ENCODE data around the gene LIMA1. TPM values are rescaled to one million over a fixed set of nuclear protein-coding genes. Genes with fewer than 3 reads are reported as not detected.

LIMA1 gene
- total and polyA plus RNA-seq, 9 of the 15 experiments (the other 6 are each of a cell fraction or from before 2014, with no cell fraction given) = 20.2 to 37.8 (median 27.3) TPM

DNA sequence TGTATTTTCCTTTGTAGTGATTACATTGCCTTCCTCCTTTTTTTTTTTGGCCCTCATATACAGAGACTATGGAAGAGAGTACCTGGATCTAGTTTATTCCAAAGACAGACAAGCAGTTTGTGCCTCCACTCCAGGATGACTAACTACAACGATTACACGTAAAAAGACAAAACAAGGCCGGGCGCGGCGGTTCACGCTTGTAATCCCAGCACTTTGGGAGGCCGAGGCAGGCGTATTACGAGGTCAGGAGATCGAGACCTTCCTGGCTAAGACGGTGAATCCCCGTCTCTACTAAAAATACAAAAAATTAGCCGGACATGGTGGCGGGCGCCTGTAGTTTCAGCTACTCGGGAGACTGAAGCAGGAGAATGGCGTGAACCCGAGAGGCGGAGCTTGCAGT lies 118.4 kb downstream of the LIMA1 start (continued):
- TF ChIP-seq CHCHD3 (CRISPR knock-in tag; IDR thresholded peaks at IDR 0.05) = no peak

DNA sequence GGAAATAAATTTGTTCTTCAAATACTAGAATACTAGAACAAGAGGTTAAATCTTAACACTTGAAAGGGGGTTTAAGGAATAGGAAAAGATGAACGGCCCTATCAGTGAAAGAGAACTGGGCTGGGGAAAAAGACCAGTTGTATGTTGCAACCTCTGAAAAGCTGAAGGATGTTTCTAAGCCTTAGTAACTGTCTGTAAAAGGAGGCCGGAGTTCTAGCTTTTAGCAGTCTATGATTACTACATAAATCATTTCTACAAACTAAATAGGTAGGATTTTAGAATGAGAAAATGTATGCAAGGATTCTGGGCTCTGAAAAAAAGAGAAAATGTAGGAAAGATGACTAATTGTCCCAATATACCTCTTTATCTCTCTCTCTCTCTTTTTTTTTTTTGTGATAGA lies 121.1 kb downstream of the LIMA1 start:
- intact Hi-C loops (cut with micrococcal nuclease) = no loop called here
- Histone ChIP-seq H4K20me1 (replicated peaks; ENCODE audit: control insufficient read depth, insufficient read depth, low read length) (no peaks in the 10 kb centered on the region), H3K79me2 (ENCODE audit: control insufficient read depth, insufficient read depth, low read length) (peaks cover 35% of the 10 kb centered on the region), H3K9me1 (ENCODE audit: control insufficient read depth, insufficient read depth, low read length) (no peaks in the 10 kb centered on the region), H3K9me3 (replicated peaks; ENCODE audit: control insufficient read depth, insufficient read depth, low read depth, low read length) (no peaks in the 10 kb centered on the region), H3K36me3 (ENCODE audit: control insufficient read depth, insufficient read depth, low read length) (peaks cover 6% of the 10 kb centered on the region; the same call in 1 of the 3 replicates), H2AFZ (ENCODE audit: low read depth, low read length) (no peak overlapping the region), H3K27me3 (ENCODE audit: control insufficient read depth in 2 of 2, insufficient read depth in 2 of 2, low read length in 2 of 2) (no peaks in the 10 kb centered on the region), H3K9ac (ENCODE audit: insufficient read depth in 1 of 2, low read depth in 2 of 2, low read length in 2 of 2) (no peak overlapping the region), H3K4me1 (replicated peaks in 1 of 2; ENCODE audit: control insufficient read depth in 2 of 2, insufficient read depth in 2 of 2, low read length in 2 of 2) (peaks cover 2 to 15% of the 10 kb centered on the region in 2 experiments; a peak in 4 of 5 replicates), H3K27ac (ENCODE audit: extremely low read depth, low read depth, low read length) (no peak overlapping the region), H3K4me2 (ENCODE audit: insufficient read depth, low read length) (no peak overlapping the region), H3K4me3 (no peak overlapping the region)
- no peak for ATAC-seq
- in situ Hi-C loops (cut with MboI) = no loop called here
- DNase-seq (ENCODE audit: extremely low read depth in 1 of 4, low spot score in 3 of 4) = no peak
- 69% methylated on average over 2 of the region's 2 CpGs for WGBS (ENCODE audit: insufficient coverage, low coverage, missing lambda C conversion rate)
- no TSS peak for BruUV-seq (replicated peaks)
- FAIRE-seq = no peak
- TF ChIP-seq ZNF324 (CRISPR knock-in tag; IDR thresholded peaks at IDR 0.05) = no peak
- no peak for TF ChIP-seq POLR2B (IDR thresholded peaks at IDR 0.05; ENCODE audit: low read depth, partially characterized antibody)
- POLR2A ChIA-PET = interaction anchor here (1.4 kb wide), 1 partner anchor 51 kb away, joined by 6 read pairs; no protein-coding TSS in a partner anchor
- CTCF ChIA-PET (ENCODE audit: low intra/inter-chr PET ratio) = no interaction called here

DNA sequence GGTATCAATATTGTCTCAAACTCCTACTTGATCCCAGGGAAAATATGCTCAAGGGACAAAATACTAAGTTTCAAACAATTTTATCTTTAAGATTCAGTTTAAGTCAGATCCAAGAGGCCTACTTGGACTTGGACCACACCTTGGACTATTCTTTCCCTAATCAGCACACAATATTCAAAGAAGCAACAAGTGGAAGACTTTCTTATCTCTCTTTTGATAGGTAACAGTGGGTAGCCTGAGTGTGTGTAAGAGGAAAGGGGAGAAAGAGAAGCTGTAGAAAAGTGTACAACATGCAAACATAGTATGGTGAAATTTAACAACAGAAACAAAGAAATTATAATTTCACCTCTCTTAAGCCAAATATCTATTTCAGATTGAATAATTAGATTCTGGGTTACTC lies 122.7 kb downstream of the LIMA1 start:
- FAIRE-seq (no peak), ATAC-seq (no peak), DNase-seq (ENCODE audit: extremely low read depth in 1 of 4, low spot score in 3 of 4) (no peak)
- no peak overlapping the region for H3K27ac ChIP-seq (ENCODE audit: extremely low read depth, low read depth, low read length)
- in situ Hi-C loops (cut with MboI) = no loop called here
- CTCF ChIA-PET (ENCODE audit: low intra/inter-chr PET ratio) = no interaction called here
- BruUV-seq (replicated peaks) = no TSS peak
- H3K79me2 ChIP-seq (ENCODE audit: control insufficient read depth, insufficient read depth, low read length) = peaks cover 20% of the 10 kb centered on the region
- H2AFZ ChIP-seq (ENCODE audit: low read depth, low read length) = no peak overlapping the region
- POLR2A ChIA-PET = interaction anchor here (1.3 kb wide), 1 partner anchor 18 kb away, joined by 3 read pairs; no protein-coding TSS in a partner anchor
- no peak overlapping the region for H3K9ac ChIP-seq (ENCODE audit: insufficient read depth in 1 of 2, low read depth in 2 of 2, low read length in 2 of 2)
- H3K36me3 ChIP-seq (ENCODE audit: control insufficient read depth, insufficient read depth, low read length) = peaks cover 4% of the 10 kb centered on the region; the same call in 1 of the 3 replicates
- H4K20me1 ChIP-seq (replicated peaks; ENCODE audit: control insufficient read depth, insufficient read depth, low read length) = no peaks in the 10 kb centered on the region
- H3K27me3 ChIP-seq (ENCODE audit: control insufficient read depth in 2 of 2, insufficient read depth in 2 of 2, low read length in 2 of 2) = no peaks in the 10 kb centered on the region
- H3K4me2 ChIP-seq (ENCODE audit: insufficient read depth, low read length) = no peak overlapping the region
- peaks cover 0 to 2% of the 10 kb centered on the region in 2 experiments; a peak in 2 of 5 replicates for H3K4me1 ChIP-seq (replicated peaks in 1 of 2; ENCODE audit: control insufficient read depth in 2 of 2, insufficient read depth in 2 of 2, low read length in 2 of 2)
- no peak overlapping the region for H3K4me3 ChIP-seq
- intact Hi-C loops (cut with micrococcal nuclease) = no loop called here
- no peaks in the 10 kb centered on the region for H3K9me1 ChIP-seq (ENCODE audit: control insufficient read depth, insufficient read depth, low read length)
- H3K9me3 ChIP-seq (replicated peaks; ENCODE audit: control insufficient read depth, insufficient read depth, low read depth, low read length) = no peaks in the 10 kb centered on the region
- TF ChIP-seq MTA2 (IDR thresholded peaks at IDR 0.05; ENCODE audit: low read depth) (no peak), ZNF197 (CRISPR knock-in tag; IDR thresholded peaks at IDR 0.05; ENCODE audit: low read depth) (no peak), MXI1 (IDR thresholded peaks at IDR 0.05; ENCODE audit: low read depth, low read length) (no peak), SOX6 (IDR thresholded peaks at IDR 0.05) (no peak), FOXJ3 (CRISPR knock-in tag; IDR thresholded peaks at IDR 0.05) (no peak), KLF1 (tag; IDR thresholded peaks at IDR 0.05) (no peak), DNMT1 (IDR thresholded peaks at IDR 0.05) (no peak), ZNF212 (CRISPR knock-in tag; IDR thresholded peaks at IDR 0.05) (no peak), TSC22D4 (tag; IDR thresholded peaks at IDR 0.05) (no peak), CBFB (CRISPR knock-in tag; IDR thresholded peaks at IDR 0.05) (no peak), HDGF (IDR thresholded peaks at IDR 0.05) (no peak), ZNF217 (CRISPR knock-in tag; IDR thresholded peaks at IDR 0.05) (no peak)
- TF ChIP-seq, protein P1, sequence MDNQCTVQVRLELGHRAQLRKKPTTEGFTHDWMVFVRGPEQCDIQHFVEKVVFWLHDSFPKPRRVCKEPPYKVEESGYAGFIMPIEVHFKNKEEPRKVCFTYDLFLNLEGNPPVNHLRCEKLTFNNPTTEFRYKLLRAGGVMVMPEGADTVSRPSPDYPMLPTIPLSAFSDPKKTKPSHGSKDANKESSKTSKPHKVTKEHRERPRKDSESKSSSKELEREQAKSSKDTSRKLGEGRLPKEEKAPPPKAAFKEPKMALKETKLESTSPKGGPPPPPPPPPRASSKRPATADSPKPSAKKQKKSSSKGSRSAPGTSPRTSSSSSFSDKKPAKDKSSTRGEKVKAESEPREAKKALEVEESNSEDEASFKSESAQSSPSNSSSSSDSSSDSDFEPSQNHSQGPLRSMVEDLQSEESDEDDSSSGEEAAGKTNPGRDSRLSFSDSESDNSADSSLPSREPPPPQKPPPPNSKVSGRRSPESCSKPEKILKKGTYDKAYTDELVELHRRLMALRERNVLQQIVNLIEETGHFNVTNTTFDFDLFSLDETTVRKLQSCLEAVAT (IDR thresholded peaks at IDR 0.05) = no peak
